K562 treated with DMSO at 1 percent for 4 hours (cell line): ENCODE measurements around the gene TMEM132E. TPM values are rescaled to one million over a fixed set of nuclear protein-coding genes. Genes with fewer than 3 reads are reported as not detected.

Experiments used
- total RNA-seq: library from RNA; unstranded; fragments of 300-600 nt; gene quantifications from 2 replicates; pipeline ENCODE4 v1.2.3, GENCODE V29; 2022; ENCODE audit not compliant: insufficient read depth

The TMEM132E gene, protein sequence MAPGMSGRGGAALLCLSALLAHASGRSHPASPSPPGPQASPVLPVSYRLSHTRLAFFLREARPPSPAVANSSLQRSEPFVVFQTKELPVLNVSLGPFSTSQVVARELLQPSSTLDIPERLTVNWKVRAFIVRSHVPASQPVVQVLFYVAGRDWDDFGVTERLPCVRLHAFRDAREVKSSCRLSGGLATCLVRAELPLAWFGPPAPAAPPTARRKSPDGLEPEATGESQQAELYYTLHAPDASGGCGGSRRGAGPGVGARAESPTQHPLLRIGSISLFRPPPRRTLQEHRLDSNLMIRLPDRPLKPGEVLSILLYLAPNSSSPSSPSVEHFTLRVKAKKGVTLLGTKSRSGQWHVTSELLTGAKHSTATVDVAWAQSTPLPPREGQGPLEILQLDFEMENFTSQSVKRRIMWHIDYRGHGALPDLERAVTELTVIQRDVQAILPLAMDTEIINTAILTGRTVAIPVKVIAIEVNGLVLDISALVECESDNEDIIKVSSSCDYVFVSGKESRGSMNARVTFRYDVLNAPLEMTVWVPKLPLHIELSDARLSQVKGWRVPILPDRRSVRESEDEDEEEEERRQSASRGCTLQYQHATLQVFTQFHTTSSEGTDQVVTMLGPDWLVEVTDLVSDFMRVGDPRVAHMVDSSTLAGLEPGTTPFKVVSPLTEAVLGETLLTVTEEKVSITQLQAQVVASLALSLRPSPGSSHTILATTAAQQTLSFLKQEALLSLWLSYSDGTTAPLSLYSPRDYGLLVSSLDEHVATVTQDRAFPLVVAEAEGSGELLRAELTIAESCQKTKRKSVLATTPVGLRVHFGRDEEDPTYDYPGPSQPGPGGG (N-terminal part only)
- total RNA-seq, result not detected in 2 replicates

DNA sequence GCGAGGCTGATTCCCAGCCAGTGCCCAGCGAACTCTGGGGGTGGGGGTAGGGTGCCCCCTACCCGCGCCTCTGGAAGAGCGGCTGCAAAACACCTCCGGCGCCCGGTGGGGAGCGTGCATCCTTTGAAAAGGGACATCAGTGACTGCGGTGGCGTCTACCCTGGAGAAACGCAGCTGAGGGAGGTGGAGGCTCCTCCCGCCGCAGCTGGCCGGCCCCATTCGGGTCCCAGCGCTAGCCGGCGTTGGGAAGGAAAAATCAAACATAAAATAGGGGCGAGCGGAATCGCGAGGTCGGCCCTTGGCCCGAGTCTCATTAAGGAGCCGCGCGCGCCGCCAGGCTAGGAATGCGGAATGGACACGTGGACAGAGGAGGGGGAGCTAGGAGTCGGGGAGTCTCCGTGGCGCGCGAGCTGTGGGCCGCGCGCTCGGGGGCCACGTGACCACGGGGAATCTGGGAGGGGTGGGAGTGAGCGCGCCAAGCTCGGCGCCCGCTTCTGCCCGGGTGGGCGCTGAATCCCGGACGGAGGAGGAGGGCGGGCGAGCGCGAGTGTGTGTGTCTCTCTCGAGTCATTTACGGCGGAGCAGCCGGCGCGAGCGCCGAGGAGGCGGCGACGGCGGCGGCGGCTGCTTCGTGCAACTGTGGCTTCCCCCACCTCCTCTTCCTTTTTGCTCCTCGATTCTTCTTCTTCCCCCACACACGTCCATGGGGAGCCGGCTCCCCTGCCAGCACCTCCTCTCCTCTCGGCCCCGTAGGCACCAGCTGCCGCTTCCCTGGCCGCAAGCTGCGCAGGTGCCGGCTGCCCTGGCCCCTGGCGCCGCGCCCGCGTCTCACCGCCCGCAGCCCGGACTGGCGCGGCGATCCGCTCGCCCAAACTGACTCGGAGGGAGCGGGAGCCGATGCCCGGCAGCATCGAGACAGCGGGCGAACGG lies at the start of gene TMEM132E:
TSS of gene TMEM132E (plus strand) at position 566 of the 930 bp plus-strand sequence. CDS start 1,495 bp downstream, outside the sequence.

Other genes with a start within 250 kb of the TMEM132E start
- not detected in 2 replicates for gene CCL13, start 223.1 kb upstream of the TMEM132E start, total RNA-seq
- not detected in 2 replicates for gene CCL1, start 216.3 kb upstream of the TMEM132E start, total RNA-seq